ENCODE measurements around the gene BRD2. TPM values are rescaled to one million over a fixed set of nuclear protein-coding genes. Genes with fewer than 3 reads are reported as not detected.

BRD2 gene
- total and polyA plus RNA-seq, 9 of the 15 experiments (the other 6 are each of a cell fraction or from before 2014, with no cell fraction given) = 19.0 to 252 (median 181) TPM

GRCh38 chr6:32972353-32973143 lies 4.2 kb downstream of the BRD2 start (continued):
- TF ChIP-seq CUX1 (CRISPR knock-in tag; IDR thresholded peaks at IDR 0.05) (no peak), SUPT5H (IDR thresholded peaks at IDR 0.05) (peak; percentile 80), KDM2B (CRISPR knock-in tag; IDR thresholded peaks at IDR 0.05) (no peak), ZNF431 (CRISPR knock-in tag; IDR thresholded peaks at IDR 0.05) (no peak), NFIX (CRISPR knock-in tag; IDR thresholded peaks at IDR 0.05; ENCODE audit: low read depth) (no peak), ZFX (CRISPR knock-in tag; IDR thresholded peaks at IDR 0.05) (no peak; the same call in none of the 2 replicates), SP1 (CRISPR knock-in tag; IDR thresholded peaks at IDR 0.05) (peak; percentile 86), HCFC1 (IDR thresholded peaks at IDR 0.05; ENCODE audit: low read depth, low read length) (no peak), BHLHE40 (IDR thresholded peaks at IDR 0.05; ENCODE audit: low read length) (peak; percentile 31; the same call in 1 of the 2 replicates), SMC3 (conservative IDR thresholded peaks at IDR 0.05; ENCODE audit: insufficient read depth, low read depth, low read length) (0 out of 2 replicates have a peak, but pooled peaks have one; percentile 3), TBL1XR1 (IDR thresholded peaks at IDR 0.05; ENCODE audit: low read length in 2 of 2) (peak in 1 of 2 experiments; percentile 62; a peak in 1 of 4 replicates), FUS (optimal IDR thresholded peaks at IDR 0.05; ENCODE audit: low read depth, low read length) (peak; percentile 12), LCOR (CRISPR knock-in tag; IDR thresholded peaks at IDR 0.05) (peak; percentile 4), MLLT1 (IDR thresholded peaks at IDR 0.05) (peak; percentile 59 to 85; a peak in 3 of 4 replicates), PREB (CRISPR knock-in tag; IDR thresholded peaks at IDR 0.05) (peak; percentile 92; the same call in 1 of the 2 replicates), HSF4 (CRISPR knock-in tag; IDR thresholded peaks at IDR 0.05; ENCODE audit: borderline replicate concordance) (no peak), EP400 (IDR thresholded peaks at IDR 0.05) (no peak), RBM15 (IDR thresholded peaks at IDR 0.05; ENCODE audit: insufficient read depth, low read length) (peak; percentile 90), ZBTB7A (IDR thresholded peaks at IDR 0.05; ENCODE audit: borderline replicate concordance, control insufficient read depth, low read depth, low read length) (peak; percentile 97), RAD21 (CRISPR knock-in tag; conservative IDR thresholded peaks at IDR 0.05 in 1 of 2, IDR thresholded peaks at IDR 0.05 in 1 of 2) (no peak)

Data from K562 (cell line).